Right renal cortex interstitium (tissue), 3 donors: ENCODE measurements around the gene MAP3K20. TPM values are rescaled to one million over a fixed set of nuclear protein-coding genes. Genes with fewer than 3 reads are reported as not detected.
"Not testable (repeated sequence)": the region's sequence is repeated elsewhere in the genome, so short reads cannot be mapped to it uniquely, and the experiment has no call there.

Source experiments
- DNase-seq, 3 donors: peaks; one replicate each; pipeline ENCODE4 v3.0.0-alpha.2; 2013; ENCODE audit warnings: low read depth in 3 of 3, low spot score in 2 of 3
- polyA plus RNA-seq, 3 donors: library from polyadenylated mRNA; unstranded; fragments of 120-200 nt; gene quantifications; one replicate each; pipeline ENCODE4 v1.2.1, GENCODE V29; 2013; ENCODE audit not compliant: insufficient read length in 3 of 3

The MAP3K20 gene
- polyA plus RNA-seq, 3 donors, result 28.1 to 30.0 (median 28.3) TPM

DNA sequence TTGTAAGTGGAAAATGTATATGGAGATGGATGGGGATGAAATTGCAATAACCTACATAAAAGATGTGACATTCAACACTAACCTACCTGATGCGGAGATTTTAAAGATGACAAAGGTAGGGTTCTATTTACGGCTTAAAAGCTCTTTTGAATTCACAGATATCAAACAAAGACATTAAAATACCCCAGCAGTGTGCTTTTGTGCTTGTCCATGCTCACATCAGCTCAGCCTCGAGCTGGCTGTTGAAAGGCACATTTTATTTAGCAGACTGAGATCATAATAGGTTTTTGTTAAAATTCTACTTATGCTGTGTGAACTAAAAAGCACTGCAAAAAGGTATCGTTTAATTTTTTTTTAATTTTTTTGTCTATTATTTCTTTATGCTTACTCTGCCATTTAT, 183.1 kb downstream of the MAP3K20 start:
- no peak for DNase-seq

DNA sequence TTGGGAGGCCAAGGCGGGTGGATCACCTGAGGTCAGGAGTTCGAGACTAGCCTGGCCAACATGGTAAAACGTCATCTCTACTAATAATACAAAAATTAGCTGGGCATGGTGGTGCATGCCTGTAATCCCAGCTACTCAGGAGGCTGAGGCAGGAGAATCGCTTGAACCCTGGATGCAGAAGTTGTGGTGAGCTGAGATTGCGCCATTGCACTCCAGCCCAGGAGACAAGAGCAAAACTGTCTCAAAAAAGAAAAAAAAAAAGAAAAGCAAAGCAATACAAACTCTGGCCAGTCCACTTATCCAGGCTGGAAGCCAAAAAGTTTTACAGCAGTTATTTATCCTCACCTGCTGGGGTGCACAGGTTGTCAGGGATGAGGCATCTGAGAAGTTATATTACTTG, 186.7 kb downstream of the MAP3K20 start:
- DNase-seq, result not testable (repeated sequence)

DNA sequence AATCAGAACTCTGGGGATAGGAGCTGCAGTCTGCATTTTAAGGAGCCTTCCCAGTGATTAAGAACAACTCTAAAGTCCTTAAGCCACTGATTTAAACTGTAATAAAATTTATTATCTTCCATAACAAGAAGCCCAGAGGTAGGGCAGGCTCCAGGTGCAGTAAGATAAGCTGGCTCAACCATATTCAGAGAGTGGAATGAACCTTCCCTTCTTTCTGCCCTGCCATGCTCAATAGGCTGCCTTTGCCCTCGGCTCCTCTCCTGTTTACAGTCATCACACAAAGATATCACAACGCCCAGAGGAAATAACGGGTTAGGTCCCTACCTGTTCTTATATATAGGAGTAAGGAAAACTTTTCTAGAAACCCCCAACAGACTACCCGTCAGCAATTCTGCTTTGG, 188.5 kb downstream of the MAP3K20 start:
- DNase-seq, result no peak

DNA sequence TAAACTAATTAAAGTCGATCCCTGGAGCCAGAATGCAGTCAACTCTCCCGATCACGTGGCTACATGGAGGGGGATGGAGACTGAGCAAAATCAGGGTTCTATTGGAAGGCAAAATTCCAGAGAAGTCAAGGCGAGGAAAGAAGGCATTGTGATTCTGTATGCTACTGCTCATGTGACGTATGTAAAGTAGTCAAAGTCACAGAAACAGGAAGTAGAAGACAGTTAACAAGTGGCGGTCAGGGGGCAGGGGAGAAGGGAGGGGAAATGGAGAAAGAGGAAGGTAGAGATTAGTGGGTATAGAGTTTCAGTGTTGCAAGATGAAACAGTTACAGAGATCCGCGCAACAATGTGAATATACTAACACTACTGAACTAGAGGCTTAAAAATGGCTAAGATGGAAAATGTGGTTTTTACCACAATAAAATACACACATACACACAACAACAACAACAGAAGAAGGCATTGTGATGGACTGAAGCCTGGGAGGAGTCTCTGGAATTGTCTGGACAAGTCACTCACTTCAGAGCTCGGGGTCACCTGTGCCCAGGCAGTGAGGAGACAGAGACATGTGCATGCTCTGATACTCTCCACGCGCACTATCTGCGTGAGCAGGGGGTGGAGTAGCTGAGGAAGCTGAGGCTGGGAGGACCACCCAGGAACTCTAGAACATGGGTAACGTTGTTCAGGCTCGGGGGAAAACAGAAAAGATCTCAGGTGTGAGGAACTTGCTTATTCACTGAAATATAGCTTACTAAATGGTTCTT, 189.1 kb downstream of the MAP3K20 start:
- no peak for DNase-seq

DNA sequence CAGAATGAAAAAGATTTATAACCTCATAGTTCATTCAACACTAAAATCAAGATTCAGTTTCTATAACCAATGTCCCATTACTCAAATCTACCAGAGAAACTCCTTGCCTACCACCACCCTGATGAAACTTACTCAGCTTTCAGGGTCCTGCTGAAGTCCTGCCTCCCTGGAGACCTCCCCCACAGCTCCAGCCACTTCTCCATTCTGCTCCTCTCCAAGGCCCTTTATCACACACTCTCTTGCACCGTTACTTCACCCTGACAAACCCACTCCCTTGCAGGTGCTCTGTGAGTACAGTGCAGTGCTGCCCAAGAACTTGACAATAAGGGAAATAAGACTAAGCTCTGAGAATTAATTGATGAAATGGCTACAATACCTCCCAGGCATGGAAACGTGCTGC, 195.5 kb downstream of the MAP3K20 start:
- no peak for DNase-seq

DNA sequence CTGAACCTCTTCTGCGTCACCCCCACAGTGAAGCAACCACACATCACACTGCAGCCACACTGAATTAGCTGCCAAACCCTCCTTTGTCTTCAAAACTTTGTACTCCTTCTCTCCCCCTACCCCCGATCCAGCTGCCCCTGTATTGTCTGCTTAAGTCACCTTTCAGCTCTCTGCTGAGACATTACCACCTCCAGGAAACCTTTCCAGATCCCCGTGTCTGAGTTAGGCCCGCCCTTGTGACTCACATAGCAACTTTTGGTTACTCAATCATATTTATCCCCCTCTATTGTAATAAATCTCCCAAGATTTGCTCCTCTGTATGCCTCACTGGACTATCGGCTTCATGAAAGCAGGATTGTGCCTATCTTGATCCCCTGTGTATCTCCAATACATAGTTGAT, 196.2 kb downstream of the MAP3K20 start:
- no peak for DNase-seq

DNA sequence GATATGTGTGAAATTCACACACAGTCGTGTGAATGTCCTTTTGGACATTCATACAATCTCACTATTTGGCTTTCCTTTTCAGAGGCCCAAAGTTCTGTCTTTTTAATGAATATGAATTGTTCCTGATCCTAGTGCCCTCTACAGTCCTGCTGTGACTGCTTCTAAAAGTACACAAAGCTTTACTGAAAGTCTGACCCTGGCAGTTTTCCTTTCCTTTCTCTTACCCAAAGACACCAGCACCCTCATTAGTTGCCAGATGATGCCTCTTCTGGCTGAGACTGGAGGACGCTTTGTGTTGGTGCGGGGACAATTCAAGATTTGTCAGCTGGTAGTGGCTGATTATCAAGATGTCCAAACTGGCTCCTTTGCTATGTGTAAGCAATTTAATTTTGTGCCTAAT, 197.2 kb downstream of the MAP3K20 start:
- DNase-seq, result no peak

DNA sequence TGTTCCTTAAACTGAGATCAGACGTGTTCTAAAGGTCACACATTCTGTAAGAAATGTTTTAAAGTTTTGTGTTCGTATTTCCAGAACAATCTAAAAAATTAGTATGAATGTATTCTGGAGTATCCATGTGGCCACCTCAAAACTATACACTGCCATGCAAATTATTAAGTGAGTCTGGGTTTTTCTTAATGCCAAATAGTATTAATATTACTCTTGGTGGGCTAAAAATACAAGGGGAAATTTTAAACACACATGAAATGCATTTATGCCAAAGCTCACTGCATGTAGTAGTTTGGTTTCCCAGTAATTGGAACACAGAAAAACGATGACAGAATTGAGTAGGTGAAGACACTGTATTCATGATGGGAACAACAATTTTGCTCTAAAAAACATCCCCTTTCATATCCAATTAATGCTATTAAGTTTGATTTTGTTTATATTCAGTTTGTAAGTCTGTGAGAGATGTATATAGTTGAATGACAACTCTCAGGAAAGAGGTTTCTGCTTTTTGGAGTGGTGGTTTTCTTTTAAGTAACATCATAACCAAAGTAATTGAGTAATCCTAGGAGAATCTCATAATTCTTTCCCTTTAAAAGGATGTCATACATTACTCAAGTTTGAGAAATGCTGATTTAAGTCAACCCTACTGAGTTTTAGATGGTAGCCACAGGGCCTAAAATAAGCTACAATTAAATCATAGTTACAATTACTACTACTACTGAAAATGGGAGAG, 203.3 kb downstream of the MAP3K20 start:
- no peak for DNase-seq

DNA sequence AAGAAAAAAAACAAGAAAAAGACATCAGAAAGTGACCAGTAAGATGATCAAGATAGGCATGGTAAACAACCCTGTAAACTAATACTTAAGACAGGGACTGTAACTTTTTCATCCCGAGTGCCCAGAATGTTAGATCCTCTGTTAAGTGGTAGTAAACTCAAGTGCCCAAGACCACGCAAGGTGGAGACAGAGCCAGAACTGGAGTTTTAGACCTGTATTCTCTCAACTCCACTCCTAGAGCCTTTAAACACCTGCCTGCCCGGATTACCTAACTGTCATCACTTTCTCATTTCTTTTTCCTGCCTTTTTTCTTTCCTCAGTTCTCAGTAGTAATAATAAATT, 203.9 kb downstream of the MAP3K20 start:
- DNase-seq, result no peak

DNA sequence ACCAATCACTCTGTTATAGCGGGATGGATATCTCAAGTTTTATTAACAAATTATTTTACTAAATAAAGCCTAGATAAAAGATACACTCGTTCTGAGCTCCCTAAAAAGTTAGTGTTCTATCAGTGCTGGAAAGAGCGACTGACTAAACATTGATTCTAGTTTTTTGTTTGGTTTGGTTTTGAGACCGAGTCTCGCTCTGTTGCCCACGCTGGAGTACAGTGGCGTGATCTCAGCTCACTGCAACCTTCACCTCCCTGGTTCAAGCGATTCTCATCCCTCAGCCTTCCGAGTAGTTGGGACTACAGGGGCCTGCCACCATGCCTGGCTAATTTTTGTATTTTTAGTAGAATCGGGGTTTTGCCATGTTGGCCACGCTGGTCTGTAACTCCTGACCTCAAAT, 205.2 kb downstream of the MAP3K20 start:
- DNase-seq, result no peak

DNA sequence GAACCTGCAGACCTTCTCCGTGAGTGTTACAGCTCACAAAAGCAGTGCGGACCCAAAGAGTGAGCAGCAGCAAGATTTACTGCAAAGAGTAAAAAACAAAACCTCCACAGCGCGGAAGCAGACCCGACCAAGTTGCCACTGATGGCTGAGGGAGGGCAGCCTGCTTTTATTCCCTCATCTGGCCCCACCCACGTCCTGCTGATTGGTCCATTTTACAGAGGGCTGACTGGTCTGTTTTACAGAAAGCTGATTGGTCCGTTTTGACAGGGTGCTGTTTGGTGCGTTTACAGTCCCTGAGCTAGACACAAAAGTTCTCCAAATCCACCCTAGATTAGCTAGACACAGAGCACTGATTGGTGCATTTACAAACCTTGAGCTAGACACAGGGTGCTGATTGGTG, 206.3 kb downstream of the MAP3K20 start:
- DNase-seq, result not testable (repeated sequence)

DNA sequence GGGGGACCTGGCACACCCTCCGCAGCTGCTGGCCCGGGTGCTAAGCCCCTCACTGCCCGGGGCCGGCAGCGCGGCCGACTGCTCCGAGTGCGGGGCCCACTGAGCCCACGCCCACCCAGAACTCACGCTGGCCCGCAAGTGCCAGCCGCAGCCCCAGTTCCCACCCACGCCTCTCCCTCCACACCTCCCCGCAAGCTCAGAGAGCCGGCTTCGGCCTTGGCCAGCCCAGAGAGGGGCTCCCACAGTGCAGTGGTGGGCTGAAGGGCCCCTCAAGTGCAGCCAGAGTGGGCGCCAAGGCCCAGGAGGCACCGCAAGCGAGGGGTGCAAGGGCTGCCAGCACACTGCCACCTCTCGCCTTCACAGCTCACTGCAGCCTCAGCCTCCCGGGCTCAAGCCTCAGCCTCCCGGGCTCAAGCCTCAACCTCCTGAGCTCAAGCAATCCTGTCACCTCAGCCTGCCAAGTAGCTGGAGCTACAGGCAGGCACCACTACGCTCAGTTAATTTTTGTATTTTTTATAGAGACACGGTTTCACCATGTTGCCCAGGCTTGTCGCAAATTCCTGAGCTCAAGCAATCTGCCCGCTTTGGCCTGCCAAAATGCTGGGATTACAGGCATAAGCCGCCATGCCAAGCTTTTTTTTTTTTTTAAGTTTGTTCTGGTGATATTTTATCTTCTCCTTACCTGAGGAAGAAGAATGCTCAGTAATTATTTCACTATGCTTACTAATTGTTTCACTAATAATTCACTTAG, 207.3 kb downstream of the MAP3K20 start:
- DNase-seq, result no peak

DNA sequence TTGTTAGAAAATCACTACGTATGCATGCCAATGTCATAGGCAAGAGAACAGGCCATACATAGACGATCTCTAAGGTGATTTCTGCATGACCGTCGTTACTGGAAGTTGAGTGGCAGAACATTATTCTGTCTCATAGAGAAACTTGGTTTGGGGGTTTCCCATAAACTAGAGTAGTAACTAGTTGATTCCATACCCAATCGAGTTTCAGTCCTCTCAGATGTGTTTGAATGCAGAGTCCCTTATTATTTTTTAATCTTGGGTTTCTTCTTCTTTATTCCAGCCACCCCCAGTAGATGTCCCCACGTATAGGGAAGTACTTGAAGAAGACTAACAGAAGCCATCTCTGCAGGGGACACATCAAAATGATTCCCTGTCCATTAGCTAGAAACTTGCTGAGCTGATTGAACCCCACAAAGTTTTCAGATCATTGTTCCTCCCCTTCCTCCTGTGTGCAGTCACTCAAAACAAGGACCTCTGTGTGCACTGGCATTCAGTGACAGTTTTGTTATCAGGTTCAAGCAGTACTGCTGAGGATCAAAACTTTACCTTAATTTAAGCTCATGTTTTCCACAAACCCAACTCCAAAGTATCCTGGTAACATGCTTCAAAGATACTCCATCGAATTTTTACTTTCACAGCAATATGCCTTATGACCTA, 210.6 kb downstream of the MAP3K20 start:
- no peak for DNase-seq

DNA sequence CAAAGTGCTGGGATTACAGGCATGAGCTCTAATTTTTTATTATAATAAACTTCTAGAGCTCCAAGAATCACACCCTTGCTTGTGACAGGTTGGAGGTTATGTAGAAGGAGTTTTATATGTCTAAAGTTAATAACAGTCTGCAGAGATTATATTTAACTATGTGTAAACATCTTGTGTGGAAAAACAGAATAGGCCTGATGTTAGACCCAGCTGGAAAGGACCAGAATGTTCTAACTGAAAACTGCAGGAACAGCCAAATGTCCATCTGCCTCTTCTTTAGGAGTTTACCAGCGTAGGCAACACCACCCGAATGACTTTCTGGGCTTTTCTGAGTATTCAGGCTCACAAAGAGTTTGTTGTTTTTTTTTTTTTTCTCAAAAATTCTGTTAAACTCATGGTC, 211.9 kb downstream of the MAP3K20 start:
- DNase-seq, result no peak

DNA sequence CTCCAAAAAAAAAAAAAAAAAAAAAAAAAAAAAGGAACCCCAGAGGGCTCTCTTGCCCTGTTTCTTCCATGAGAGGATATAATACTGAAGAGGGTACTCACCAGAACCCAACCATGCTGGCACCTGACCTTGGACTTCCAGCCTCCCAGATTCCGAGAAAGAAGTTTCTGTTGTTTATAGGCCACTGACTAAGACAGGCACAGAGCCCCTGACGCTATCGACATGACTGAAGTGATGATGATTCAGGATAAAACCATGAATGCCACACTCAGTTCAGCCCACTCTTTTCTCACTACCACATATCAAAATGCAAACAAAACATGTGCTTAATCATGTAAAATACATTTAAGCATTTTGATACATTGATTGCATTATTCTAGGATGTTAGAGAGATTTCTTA, 212.9 kb downstream of the MAP3K20 start:
- DNase-seq, result no peak

DNA sequence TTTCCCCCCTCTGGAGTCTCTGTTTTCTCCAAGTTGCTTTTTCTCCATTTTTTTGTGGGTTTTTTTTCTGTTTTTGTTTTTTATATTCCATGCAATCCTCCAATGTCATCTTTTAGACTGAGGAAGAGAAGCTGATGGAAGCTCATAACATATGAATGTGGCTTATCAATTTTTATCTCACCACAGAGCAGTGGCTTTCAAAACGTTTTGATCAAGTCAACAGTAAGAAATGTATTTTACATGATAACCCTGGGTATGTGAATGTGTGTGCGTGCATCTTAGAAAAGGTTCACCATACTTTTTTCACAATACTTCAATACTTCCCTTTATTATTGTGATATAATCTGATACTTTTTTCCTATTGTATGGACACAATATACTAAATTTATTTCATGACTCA, 214.4 kb downstream of the MAP3K20 start:
- no peak for DNase-seq

DNA sequence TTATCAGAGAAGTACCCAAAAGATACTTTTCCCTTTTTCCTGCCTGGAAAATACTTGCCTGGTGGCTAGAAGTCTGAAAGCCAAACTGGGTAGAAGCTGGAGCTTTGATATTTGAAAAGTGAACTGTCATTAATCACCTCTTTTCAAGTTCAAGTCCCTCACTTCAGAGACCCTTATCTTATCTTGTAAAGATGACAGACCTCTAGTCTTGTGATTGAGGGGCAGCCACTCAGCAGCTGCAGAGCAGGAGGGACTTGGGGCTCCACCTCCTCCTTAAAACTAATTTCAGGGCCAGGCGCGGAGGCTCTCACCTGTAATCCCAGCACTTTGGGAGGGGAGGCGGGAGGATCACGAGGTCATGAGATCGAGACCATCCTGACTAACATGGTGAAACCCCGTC, 214.9 kb downstream of the MAP3K20 start:
- DNase-seq, result no peak

DNA sequence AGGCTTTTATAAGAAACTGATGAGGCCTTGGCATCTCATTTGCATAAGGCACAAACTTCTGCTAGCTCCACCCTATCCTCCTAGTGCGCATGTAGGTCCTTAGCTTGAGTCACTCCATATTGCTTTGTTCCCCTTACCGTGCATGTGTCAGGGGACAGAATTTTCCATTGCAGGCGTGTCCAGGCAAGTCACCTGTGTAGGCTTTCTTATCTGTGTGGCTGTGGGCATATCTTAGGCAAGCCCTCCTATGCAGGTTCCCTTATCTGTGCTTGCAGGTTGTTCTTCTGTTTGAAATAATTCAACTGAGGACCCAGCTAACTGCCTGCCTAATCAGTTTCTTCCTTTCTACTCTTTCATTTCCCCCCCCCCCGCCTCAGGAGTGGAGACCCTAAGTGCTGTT, 215.8 kb downstream of the MAP3K20 start:
- no peak for DNase-seq

DNA sequence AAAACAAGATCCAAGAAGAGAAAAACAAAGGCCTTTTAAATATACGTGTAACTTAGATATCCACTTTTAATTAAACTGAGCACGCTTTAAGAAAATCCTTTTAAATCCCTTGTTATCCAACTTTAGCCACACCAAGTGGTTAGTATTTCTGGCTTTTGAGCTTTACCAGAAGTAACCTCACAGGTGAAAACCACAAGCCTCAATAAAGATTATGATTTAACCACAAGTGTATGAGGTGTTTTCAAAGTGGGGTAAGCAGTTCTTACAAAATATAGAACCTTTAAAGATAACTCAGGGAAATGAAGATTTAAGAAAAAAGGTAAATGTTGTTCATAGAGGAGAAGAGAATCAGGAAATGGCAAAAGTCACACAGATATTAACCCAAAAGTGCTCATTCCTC, 220.6 kb downstream of the MAP3K20 start:
- DNase-seq, result no peak

DNA sequence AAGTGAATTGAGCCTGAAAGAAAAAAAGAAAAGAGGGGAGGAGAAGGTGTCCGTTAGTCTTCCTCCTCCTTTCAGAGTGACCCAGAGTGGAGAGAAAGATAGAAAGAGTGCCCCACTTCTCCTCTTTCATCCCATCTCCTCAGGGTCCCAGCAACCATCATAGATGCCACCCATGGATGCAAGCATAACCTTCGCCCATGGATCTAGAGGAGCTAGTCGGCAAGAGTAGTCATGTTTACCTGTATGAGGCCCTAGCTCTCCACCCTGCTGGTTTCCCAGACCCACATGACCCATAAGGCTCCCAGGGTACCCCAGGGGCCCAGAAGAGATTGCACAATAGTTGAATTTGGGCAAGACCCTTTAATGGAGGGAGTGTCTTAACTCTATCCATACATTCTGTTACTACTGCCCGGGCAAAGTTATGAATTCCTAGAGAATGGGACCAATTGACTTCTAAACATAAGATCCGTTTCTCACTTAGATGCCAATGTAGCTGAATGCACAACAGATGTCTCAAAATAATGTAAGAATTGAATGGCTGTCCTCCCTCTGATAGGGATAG, 223.0 kb downstream of the MAP3K20 start:
- DNase-seq, result no peak

DNA sequence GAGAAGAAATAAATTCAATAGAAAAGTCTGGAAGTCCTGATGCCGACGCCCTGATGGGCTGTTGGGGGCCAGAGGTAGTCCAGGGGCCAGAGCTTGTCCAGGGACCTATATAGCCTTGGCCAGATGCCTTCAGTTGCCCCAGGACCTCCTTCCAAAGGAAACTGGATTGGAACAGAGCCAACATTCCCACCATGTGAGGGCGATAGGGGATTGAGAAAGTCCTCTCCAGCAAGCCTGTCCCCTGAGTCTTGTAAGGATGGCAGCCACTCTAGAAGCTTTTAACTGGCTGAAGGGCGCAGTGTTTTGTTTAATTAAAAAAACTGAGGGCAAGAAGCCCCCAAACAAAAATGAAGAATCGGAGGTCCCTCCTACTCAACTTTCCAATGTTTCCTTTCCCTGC, 224.1 kb downstream of the MAP3K20 start:
- DNase-seq, result no peak
